Bronchial epithelial cell (primary cell): ENCODE measurements around the gene DDAH1. TPM values are rescaled to one million over a fixed set of nuclear protein-coding genes. Genes with fewer than 3 reads are reported as not detected.

Experiments used
- DNase-seq: peaks from one replicate; pipeline ENCODE4 v3.0.0-alpha.2; 2010; ENCODE audit warnings: low read depth
- FAIRE-seq: peaks from 2 replicates; lab custom pipeline; 2011; peaks lifted over from hg19 to GRCh38; lab: Jason Lieb, UNC
- H3K27me3 ChIP-seq: 2 replicates; pipeline ENCODE4 v1.5.1; 2011; ENCODE audit warnings: low read length; ENCODE audit not compliant: control insufficient read depth, insufficient read depth
- H3K36me3 ChIP-seq: 2 replicates; pipeline ENCODE4 v1.5.1; 2011; ENCODE audit warnings: low read length; ENCODE audit not compliant: control insufficient read depth, insufficient read depth
- H3K4me3 ChIP-seq: 2 replicates; pipeline ENCODE4 v1.5.1; 2011; ENCODE audit warnings: mild to moderate bottlenecking, low read depth, low read length, control low read depth
- CTCF ChIP-seq: IDR thresholded peaks from 2 replicates; pipeline ENCODE4 v1.5.1; 2011; ENCODE audit warnings: mild to moderate bottlenecking, moderate library complexity, low read length, control low read depth, inconsistent platforms; ENCODE audit not compliant: insufficient read depth, severe bottlenecking
- total RNA-seq: library from RNA; depleted of rRNA; stranded (reverse); fragments of >200 nt; gene quantifications from 2 replicates; pipeline ENCODE4 v1.2.1, GENCODE V29; 2014

DDAH1 gene
- total RNA-seq, 1 donor from 2014 or later, result 1.6 TPM

GRCh38 chr1:85386068-85386722 is 78.8 kb downstream of the DDAH1 start:
- FAIRE-seq, result no peak
- Histone ChIP-seq H3K36me3 (no peaks in the 10 kb centered on the region), H3K4me3 (no peak overlapping the region), H3K27me3 (no peaks in the 10 kb centered on the region)
- no peak for DNase-seq
- no peak for TF ChIP-seq CTCF

GRCh38 chr1:85379203-85380136 is 85.5 kb downstream of the DDAH1 start:
- DNase-seq (no peak), FAIRE-seq (no peak)
- no peaks in the 10 kb centered on the region for H3K36me3 ChIP-seq
- no peak for TF ChIP-seq CTCF
- H3K27me3 ChIP-seq, result no peaks in the 10 kb centered on the region
- H3K4me3 ChIP-seq, result no peak overlapping the region

GRCh38 chr1:85378534-85378933 is 86.4 kb downstream of the DDAH1 start:
- Histone ChIP-seq H3K36me3 (no peaks in the 10 kb centered on the region), H3K4me3 (no peak overlapping the region), H3K27me3 (no peaks in the 10 kb centered on the region)
- DNase-seq (no peak), FAIRE-seq (no peak)
- TF ChIP-seq CTCF, result no peak

GRCh38 chr1:85376356-85376755 is 88.6 kb downstream of the DDAH1 start:
- Histone ChIP-seq H3K4me3 (no peak overlapping the region), H3K36me3 (no peaks in the 10 kb centered on the region), H3K27me3 (no peaks in the 10 kb centered on the region)
- DNase-seq (no peak), FAIRE-seq (no peak)
- no peak for TF ChIP-seq CTCF

- Histone ChIP-seq H3K27me3 (no peaks in the 10 kb centered on the region), H3K36me3 (no peaks in the 10 kb centered on the region), H3K4me3 (no peak overlapping the region)
- no peak for TF ChIP-seq CTCF
- FAIRE-seq (no peak), DNase-seq (no peak)
Measured at GRCh38 chr1:85375493-85375892, 89.5 kb downstream of the DDAH1 start.
